H1 (cell line): Measurements from ENCODE around the gene IL17REL. TPM values are rescaled to one million over a fixed set of nuclear protein-coding genes. Genes with fewer than 3 reads are reported as not detected.

Source experiments
- CTCF ChIA-PET: fragments of 300-600 bp; sonication (Branson Sonifier 250); formaldehyde crosslinking; loops from one replicate; lab custom pipeline; 2021; ENCODE audit not compliant: partially characterized antibody; lab: Charles Lee
- POLR2A ChIA-PET: fragments of 300-600 bp; sonication (Branson Sonifier 250); formaldehyde crosslinking; loops from one replicate; lab custom pipeline; 2021; ENCODE audit warnings: inconsistent platforms; ENCODE audit not compliant: partially characterized antibody; lab: Charles Lee
- DNase-seq, 2 experiments: peaks; one replicate each; pipeline versions ENCODE4 v3.0.0 to v3.0.0-alpha.2; 2010 to 2022; ENCODE audit warnings: low spot score in 2 of 2, low read depth in 1 of 2, mixed read lengths in 1 of 2
- FAIRE-seq: peaks from 2 replicates; lab custom pipeline; 2011; peaks lifted over from hg19 to GRCh38; lab: Jason Lieb, UNC
- H2AFZ ChIP-seq: 2 replicates; pipeline ENCODE4 v1.8.1; 2012; ENCODE audit warnings: low read length, inconsistent platforms
- H2AK5ac ChIP-seq: 2 replicates; pipeline ENCODE4 v1.6.1; 2013; ENCODE audit warnings: low read depth, low read length
- H2BK120ac ChIP-seq: replicated peaks from 2 replicates; pipeline ENCODE3; 2013; ENCODE audit warnings: low read depth, low read length, inconsistent platforms
- H2BK12ac ChIP-seq: 2 replicates; pipeline ENCODE4 v1.6.1; 2013; ENCODE audit warnings: low read depth, low read length
- H2BK15ac ChIP-seq: 2 replicates; pipeline ENCODE4 v1.6.1; 2013; ENCODE audit warnings: low read length
- H2BK20ac ChIP-seq: 2 replicates; pipeline ENCODE4 v1.6.1; 2013; ENCODE audit warnings: low read length
- H2BK5ac ChIP-seq: 2 replicates; pipeline ENCODE4 v1.6.1; 2013; ENCODE audit warnings: low read depth, low read length
- H3K14ac ChIP-seq: 2 replicates; pipeline ENCODE4 v1.6.1; 2013; ENCODE audit warnings: inconsistent platforms; ENCODE audit not compliant: insufficient read length
- H3K18ac ChIP-seq: 2 replicates; pipeline ENCODE4 v1.6.1; 2013; ENCODE audit warnings: low read length; ENCODE audit errors: extremely low read depth
- H3K23ac ChIP-seq: 2 replicates; pipeline ENCODE4 v1.6.1; 2013; ENCODE audit warnings: inconsistent platforms; ENCODE audit not compliant: insufficient read length
- H3K23me2 ChIP-seq: 2 replicates; pipeline ENCODE4 v1.6.1; 2013; ENCODE audit warnings: low read depth, low read length
- H3K27ac ChIP-seq: 2 replicates; pipeline ENCODE4 v1.6.1; 2011; ENCODE audit warnings: low read depth, low read length, inconsistent platforms
- H3K27me3 ChIP-seq, 4 experiments: replicated peaks in 1 of 4; 1 replicate in 1 of 4; 2 replicates in 3 of 4; pipeline versions ENCODE4 v1.6.1 to v1.8.1; 2011 to 2013; ENCODE audit warnings: low read length in 3 of 4, mild to moderate bottlenecking in 3 of 4, inconsistent platforms in 2 of 4, mixed read lengths in 2 of 4, moderate library complexity in 1 of 4; ENCODE audit not compliant: control insufficient read depth in 3 of 4, insufficient read depth in 3 of 4; ENCODE audit errors: extremely low read depth in 1 of 4
- H3K36me3 ChIP-seq, 4 experiments: 2 replicates each; pipeline versions ENCODE4 v1.6.1 to v1.8.1; 2011 to 2013; ENCODE audit warnings: mild to moderate bottlenecking in 4 of 4, low read length in 3 of 4, moderate library complexity in 2 of 4, control low read depth in 1 of 4, inconsistent platforms in 1 of 4; ENCODE audit not compliant: insufficient read depth in 4 of 4, control insufficient read depth in 2 of 4
- H3K4ac ChIP-seq: replicated peaks from 2 replicates; pipeline ENCODE3; 2013; ENCODE audit warnings: low read length, low read depth, mixed read lengths, inconsistent platforms; ENCODE audit not compliant: insufficient read length
- H3K4me1 ChIP-seq, 4 experiments: replicated peaks in 1 of 4; 1 replicate in 1 of 4; 2 replicates in 3 of 4; pipeline versions ENCODE4 v1.6.1 to v1.8.1; 2011 to 2013; ENCODE audit warnings: low read length in 3 of 4, inconsistent platforms in 2 of 4, mixed read lengths in 1 of 4; ENCODE audit not compliant: insufficient read depth in 4 of 4, control insufficient read depth in 3 of 4
- H3K4me2 ChIP-seq, 2 experiments: 2 replicates each; pipeline versions ENCODE4 v1.6.1 to v1.8.1; 2011 to 2013; ENCODE audit warnings: low read depth in 2 of 2, low read length in 2 of 2, control low read depth in 1 of 2, inconsistent platforms in 1 of 2, mild to moderate bottlenecking in 1 of 2; ENCODE audit not compliant: insufficient read depth in 1 of 2
- H3K4me3 ChIP-seq, 4 experiments: fragments of 200-600, 300-600 bp in 1 of 4; sonication (generic), shearing (Covaris generic), sonication (Bioruptor Twin) in 1 of 4; 2 replicates each; pipeline versions ENCODE4 v1.5.1 to v1.8.1; 2011 to 2016; ENCODE audit warnings: low read length in 4 of 4, low read depth in 3 of 4, control low read depth in 2 of 4, inconsistent platforms in 2 of 4, mild to moderate bottlenecking in 2 of 4, mixed read lengths in 1 of 4, moderate library complexity in 1 of 4; ENCODE audit not compliant: insufficient read depth in 2 of 4; ENCODE audit errors: extremely low read depth in 1 of 4
- H3K56ac ChIP-seq: replicated peaks from 2 replicates; pipeline ENCODE3; 2013; ENCODE audit warnings: low read depth, mild to moderate bottlenecking, mixed read lengths, low read length, inconsistent platforms; ENCODE audit not compliant: insufficient read length
- H3K79me1 ChIP-seq: 2 replicates; pipeline ENCODE4 v1.6.1; 2013; ENCODE audit warnings: low read depth, low read length, control low read depth
- H3K79me2 ChIP-seq, 2 experiments: 2 replicates each; pipeline versions ENCODE4 v1.6.1 to v1.8.1; 2012 to 2013; ENCODE audit warnings: low read length in 2 of 2, mild to moderate bottlenecking in 2 of 2, inconsistent platforms in 1 of 2; ENCODE audit not compliant: insufficient read depth in 2 of 2, control insufficient read depth in 1 of 2
- H3K9ac ChIP-seq, 4 experiments: replicated peaks in 1 of 4; 1 replicate in 1 of 4; 2 replicates in 3 of 4; pipeline versions ENCODE4 v1.6.1 to v1.8.1; 2011 to 2013; ENCODE audit warnings: low read depth in 3 of 4, low read length in 3 of 4, control low read depth in 2 of 4, mild to moderate bottlenecking in 2 of 4, moderate library complexity in 2 of 4, inconsistent platforms in 1 of 4; ENCODE audit errors: extremely low read depth in 1 of 4
- H3K9me3 ChIP-seq, 2 experiments: 2 replicates each; pipeline versions ENCODE4 v1.6.1 to v1.8.1; 2012 to 2013; ENCODE audit warnings: mild to moderate bottlenecking in 2 of 2, moderate library complexity in 2 of 2, control low read depth in 1 of 2, inconsistent platforms in 1 of 2, low read depth in 1 of 2, low read length in 1 of 2, mixed read lengths in 1 of 2; ENCODE audit not compliant: insufficient read depth in 2 of 2
- H4K20me1 ChIP-seq, 2 experiments: replicated peaks in 1 of 2; 2 replicates each; pipeline versions ENCODE3 to v1.8.1; 2011 to 2013; ENCODE audit warnings: inconsistent platforms in 2 of 2, low read length in 2 of 2, mild to moderate bottlenecking in 1 of 2; ENCODE audit not compliant: insufficient read depth in 2 of 2, control insufficient read depth in 1 of 2
- H4K5ac ChIP-seq: 2 replicates; pipeline ENCODE4 v1.6.1; 2013; ENCODE audit warnings: low read length, low read depth, mixed read lengths, inconsistent platforms; ENCODE audit not compliant: insufficient read length
- H4K8ac ChIP-seq: 2 replicates; pipeline ENCODE4 v1.8.0; 2013; ENCODE audit warnings: mild to moderate bottlenecking, moderate library complexity, low read length, inconsistent platforms; ENCODE audit not compliant: insufficient read depth; ENCODE audit errors: extremely low read depth
- H4K91ac ChIP-seq: replicated peaks from 2 replicates; pipeline ENCODE3; 2013; ENCODE audit warnings: low read length, mixed read lengths, inconsistent platforms; ENCODE audit not compliant: insufficient read length
- POU5F1 ChIP-seq: IDR thresholded peaks from 2 replicates; pipeline ENCODE4 v1.6.1; 2011; ENCODE audit warnings: low read depth, mild to moderate bottlenecking, low read length, moderate library complexity
- WGBS, 2 experiments: shearing (Covaris generic) in 1 of 2; methylation state at CpG; one replicate each; pipeline versions ENCODE4 v1.1.6 to v1.1.7; 2013 to 2015; ENCODE audit warnings: low lambda C conversion rate in 2 of 2, mixed read lengths in 2 of 2, inconsistent platforms in 1 of 2, low coverage in 1 of 2, missing lambda C conversion rate in 1 of 2; ENCODE audit not compliant: insufficient replicate concordance in 2 of 2, insufficient coverage in 1 of 2, insufficient read length in 1 of 2; ENCODE audit errors: extremely low coverage in 1 of 2, missing lambda C conversion rate in 1 of 2; 5-methylcytosine and 5-hydroxymethylcytosine counted together
- polyA plus RNA-seq, 7 experiments: library from polyadenylated mRNA; depleted of rRNA in 3 of 7; stranded (reverse) in 5 of 7; unstranded in 2 of 7; fragments of >200 nt in 5 of 7; fragments of 200-250 nt in 2 of 7; gene quantifications; 1 replicate in 5 of 7; 2 replicates in 1 of 7; 4 replicates in 1 of 7; pipeline versions ENCODE4 v1.2.1 to v1.2.3, GENCODE V29; 2011 to 2013; ENCODE audit warnings: missing spikeins in 2 of 7, mixed read lengths in 2 of 7
- total RNA-seq: library from RNA; stranded (reverse); fragmentation: NEBNext Ultra II Directional; extraction: Animal tissue kit (Norgen Biotek cat#: 25700); gene quantifications from 2 replicates; pipeline ENCODE4 v1.2.1, GENCODE V29; 2021
- TF ChIP-seq, protein P1 (sequence below), 3 experiments: IDR thresholded peaks; 1 replicate in 2 of 3; 2 replicates in 1 of 3; pipeline versions ENCODE4 v1.5.1 to v1.6.1; 2011; ENCODE audit warnings: low read length in 3 of 3, mild to moderate bottlenecking in 3 of 3, inconsistent platforms in 2 of 3, low read depth in 1 of 3, moderate library complexity in 1 of 3; ENCODE audit not compliant: insufficient read depth in 1 of 3; ENCODE audit errors: control extremely low read depth in 1 of 3

The IL17REL gene
- total and polyA plus RNA-seq, 2 of the 8 experiments (the other 6 are each of a cell fraction or from before 2014, with no cell fraction given), result 0.15 to 0.20 TPM

DNA sequence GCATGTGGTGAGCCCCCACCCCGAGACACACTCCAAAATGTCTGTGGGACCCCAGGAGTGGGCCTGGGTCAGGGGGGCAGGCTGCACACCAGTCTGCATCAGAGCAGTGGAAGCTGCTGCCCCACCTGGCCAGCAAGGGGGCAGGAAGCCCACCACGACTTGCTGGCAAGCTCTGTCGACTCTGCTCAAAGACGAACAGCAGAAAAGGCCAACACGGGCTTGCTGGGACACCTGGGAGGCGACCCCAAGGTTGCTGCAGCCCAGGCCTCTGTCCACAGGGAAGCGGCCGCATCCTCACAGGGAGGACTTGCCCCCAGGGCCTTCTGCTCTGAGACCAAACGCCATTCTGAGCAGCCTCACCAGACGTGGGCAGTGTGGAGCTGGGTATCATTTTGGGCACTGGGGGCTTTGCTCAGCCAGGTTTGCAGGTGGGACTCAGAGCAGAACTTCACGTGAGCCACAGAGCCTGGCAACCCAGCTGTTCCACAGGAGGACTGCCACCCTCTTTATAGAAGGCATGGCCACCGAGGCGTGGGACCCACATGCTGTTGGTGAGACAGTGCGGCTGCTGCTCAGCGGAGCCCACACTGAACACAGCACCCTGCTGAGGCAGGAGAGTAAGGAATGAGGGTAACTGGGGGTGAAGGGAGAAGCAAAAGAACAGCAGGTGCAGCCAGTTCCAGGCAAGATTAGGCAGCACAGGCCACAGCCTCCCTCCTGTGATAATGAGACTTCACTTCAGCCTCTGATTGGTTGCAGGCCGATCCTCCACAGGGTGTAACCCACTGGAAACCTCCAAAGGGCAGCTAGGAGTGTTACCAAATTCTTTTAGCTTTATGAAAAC lies 11.0 kb downstream of the IL17REL start:
- no peak for FAIRE-seq
- no peak overlapping the region for H4K91ac ChIP-seq
- H3K23me2 ChIP-seq, result peaks cover 13% of the 10 kb centered on the region
- no peak overlapping the region for H3K18ac ChIP-seq
- no peak overlapping the region for H2BK5ac ChIP-seq
- no peaks in the 10 kb centered on the region for H3K9me3 ChIP-seq
- no peak overlapping the region for H2AFZ ChIP-seq
- H3K14ac ChIP-seq, result no peak overlapping the region
- no peak overlapping the region; the same call in 1 of the 2 replicates for H4K8ac ChIP-seq
- H4K20me1 ChIP-seq, result peaks cover 2 to 13% of the 10 kb centered on the region in 2 experiments
- 86% methylated on average over 16 of the region's 16 CpGs; no CpG with 5 or more reads in 1 of the 2 experiments for WGBS, 2 experiments
- peaks cover 0 to 15% (median 8%) of the 10 kb centered on the region in 4 experiments; a peak in 5 of 7 replicates for H3K4me1 ChIP-seq
- no peak overlapping the region for H3K4me2 ChIP-seq
- H2BK20ac ChIP-seq, result no peak overlapping the region
- H3K23ac ChIP-seq, result no peak overlapping the region
- no peak overlapping the region for H2AK5ac ChIP-seq
- no peak overlapping the region for H3K27ac ChIP-seq
- H2BK120ac ChIP-seq, result no peak overlapping the region
- H3K4me3 ChIP-seq, result no peak overlapping the region
- H3K36me3 ChIP-seq, result no peaks in the 10 kb centered on the region
- no peak overlapping the region for H2BK15ac ChIP-seq
- CTCF ChIA-PET, result interaction anchor here (1.2 to 2.5 kb wide), 5 partner anchors 9 to 147 kb away, joined by 3 to 6 read pairs (median 4); no protein-coding TSS in a partner anchor
- H3K4ac ChIP-seq, result no peak overlapping the region
- H3K79me2 ChIP-seq, result no peaks in the 10 kb centered on the region
- H4K5ac ChIP-seq, result no peak overlapping the region
- no peaks in the 10 kb centered on the region for H3K79me1 ChIP-seq
- 0 out of 2 replicates have a peak overlapping the region, but pooled peaks have one; percentile 11 for H2BK12ac ChIP-seq
- POLR2A ChIA-PET, result no interaction called here
- peaks cover 10 to 22% (median 12%) of the 10 kb centered on the region in 4 experiments; a peak in 6 of 7 replicates for H3K27me3 ChIP-seq
- H3K9ac ChIP-seq, result no peak overlapping the region
- TF ChIP-seq POU5F1, result no peak
- TF ChIP-seq, protein P1, sequence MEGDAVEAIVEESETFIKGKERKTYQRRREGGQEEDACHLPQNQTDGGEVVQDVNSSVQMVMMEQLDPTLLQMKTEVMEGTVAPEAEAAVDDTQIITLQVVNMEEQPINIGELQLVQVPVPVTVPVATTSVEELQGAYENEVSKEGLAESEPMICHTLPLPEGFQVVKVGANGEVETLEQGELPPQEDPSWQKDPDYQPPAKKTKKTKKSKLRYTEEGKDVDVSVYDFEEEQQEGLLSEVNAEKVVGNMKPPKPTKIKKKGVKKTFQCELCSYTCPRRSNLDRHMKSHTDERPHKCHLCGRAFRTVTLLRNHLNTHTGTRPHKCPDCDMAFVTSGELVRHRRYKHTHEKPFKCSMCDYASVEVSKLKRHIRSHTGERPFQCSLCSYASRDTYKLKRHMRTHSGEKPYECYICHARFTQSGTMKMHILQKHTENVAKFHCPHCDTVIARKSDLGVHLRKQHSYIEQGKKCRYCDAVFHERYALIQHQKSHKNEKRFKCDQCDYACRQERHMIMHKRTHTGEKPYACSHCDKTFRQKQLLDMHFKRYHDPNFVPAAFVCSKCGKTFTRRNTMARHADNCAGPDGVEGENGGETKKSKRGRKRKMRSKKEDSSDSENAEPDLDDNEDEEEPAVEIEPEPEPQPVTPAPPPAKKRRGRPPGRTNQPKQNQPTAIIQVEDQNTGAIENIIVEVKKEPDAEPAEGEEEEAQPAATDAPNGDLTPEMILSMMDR (IDR thresholded peaks at IDR 0.05; ENCODE audit: control extremely low read depth in 1 of 3, insufficient read depth in 1 of 3, low read depth in 1 of 3, low read length in 3 of 3), result peak in 2 of 3 experiments; percentile 12 to 23; a peak in 2 of 4 replicates
- TF ChIP-seq, all 59 proteins: peak for 1
- no peak overlapping the region for H3K56ac ChIP-seq
- DNase-seq, result no peak
